ENCODE data around the gene SNRK.

The SNRK gene

DNA sequence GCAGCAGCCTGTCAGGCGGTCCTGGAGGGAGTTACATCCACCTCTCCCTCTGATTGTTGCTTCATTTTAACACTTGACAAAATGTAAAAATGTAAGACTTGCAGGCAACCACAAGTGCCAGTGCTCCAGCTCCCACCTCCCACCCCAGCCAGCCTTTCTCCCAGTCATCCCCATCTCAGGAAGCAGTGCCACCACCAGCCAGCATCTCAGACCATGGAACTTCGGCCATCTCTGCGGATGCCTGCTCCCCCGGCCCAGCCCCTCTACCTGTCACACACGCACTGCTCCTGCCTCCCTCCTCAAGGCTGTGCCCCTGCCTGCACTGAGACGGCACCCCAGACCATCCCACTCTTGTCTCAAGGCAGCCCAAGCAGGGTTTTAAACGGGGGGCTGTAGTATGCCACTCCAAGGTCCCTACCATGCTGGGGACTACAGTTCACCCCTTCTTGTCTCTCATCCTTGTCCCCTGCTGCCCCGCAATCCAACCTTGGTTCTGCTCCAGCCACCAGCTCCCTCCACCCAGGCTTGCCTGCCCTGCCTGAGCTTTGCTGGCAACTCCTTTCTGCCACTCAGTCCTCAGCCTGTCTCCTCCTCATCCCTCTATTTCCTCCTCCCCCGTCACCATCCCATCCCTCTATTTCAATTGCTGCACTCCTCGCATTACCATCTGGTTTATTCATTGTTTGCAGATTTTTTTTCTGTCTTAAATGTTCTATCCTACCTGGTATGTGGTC is 85.8 kb downstream of the SNRK start:
- DNase-seq: no peak

DNA sequence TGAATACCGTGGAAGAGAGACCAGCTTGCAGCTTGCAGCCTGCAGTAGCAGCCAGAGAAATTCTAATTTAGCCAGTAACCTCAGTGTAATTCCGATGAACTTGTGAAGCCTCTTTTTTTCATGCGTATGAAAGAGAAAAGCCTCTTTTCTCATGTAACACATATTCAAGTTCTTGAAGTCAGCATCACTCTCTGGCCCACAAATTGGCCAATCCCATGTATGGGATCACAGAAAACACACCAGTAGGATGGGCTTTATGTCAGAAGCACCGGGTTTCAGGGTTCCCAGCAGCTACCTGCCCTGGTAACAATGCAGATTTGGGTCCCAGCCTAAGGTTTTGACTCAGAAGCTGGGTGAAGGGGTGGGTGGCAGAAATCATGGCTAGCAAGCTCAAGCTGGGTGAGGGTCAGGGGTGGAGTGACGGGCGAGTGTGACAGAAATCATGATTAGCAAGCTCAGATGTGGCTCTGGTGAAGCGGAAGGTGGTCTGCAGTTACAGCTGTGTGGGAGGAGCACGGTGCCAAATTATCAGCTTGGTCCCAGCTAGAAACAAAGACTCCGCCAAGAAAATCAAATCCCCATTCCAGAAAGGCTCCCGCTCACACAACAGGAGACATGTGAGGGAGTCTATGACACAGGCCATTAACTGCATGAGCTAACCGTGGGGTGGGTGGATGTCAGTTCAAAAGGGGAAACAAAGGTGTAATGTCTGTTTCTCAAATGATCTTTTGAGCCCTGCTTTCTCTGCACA is 86.6 kb downstream of the SNRK start:
- no peak for DNase-seq

DNA sequence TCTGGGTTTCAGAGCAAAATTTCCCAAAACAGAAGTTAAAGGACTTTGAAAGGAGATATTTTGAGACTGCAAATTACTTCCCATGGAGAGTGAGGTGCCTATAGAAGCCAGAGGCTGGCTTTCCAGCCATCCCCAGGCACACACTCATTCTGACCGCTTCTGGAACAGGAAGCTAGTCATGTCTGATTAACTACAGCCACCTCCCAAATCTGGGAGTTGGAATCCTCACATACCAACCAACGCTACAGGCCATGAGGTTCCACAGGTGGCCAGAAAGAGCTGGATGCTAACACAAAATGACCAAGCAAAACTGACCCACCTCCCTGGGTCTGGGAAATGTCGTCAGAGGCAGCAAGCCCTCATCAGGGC is 87.2 kb downstream of the SNRK start:
- DNase-seq: peak; percentile 9

DNA sequence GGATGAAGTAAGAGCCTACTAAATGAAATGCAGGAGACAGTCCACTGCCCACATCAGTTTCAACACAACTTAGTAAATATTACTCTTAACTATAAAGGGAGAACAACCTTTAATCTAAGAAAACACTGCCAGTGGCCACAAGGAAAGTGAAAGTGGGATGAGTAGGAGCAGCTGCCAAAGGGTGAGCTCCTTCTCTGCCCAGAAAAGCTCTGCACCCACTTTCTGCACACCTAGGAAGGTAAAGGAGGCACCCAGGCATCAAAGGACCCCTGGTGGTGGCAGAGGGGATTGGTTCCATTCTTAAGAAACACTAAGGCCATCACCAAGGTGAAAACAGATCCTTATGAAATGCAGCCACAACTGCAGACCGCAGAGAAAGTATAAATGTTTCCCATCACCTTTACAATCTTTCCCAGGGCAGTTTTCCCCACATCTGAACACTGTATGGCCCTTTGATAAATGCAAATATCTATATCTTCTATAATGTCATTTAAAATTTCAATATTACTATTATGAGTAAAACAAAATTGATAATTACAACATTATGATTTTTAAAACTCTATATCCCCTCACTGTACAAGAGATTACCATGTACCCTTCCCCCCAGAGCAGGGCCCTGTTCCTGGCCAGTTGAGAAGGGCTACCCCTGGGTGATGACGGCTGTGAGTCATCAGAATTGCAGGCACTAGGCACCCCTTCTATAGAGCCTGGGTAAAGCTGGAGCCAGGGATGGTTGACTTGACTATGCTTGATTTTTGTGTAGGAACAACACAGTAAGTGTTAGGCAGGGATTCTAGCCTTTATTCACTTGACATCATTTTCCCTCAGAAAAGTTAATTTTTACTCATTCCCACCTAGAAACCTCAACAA is 92.0 kb downstream of the SNRK start:
- peak; percentile 53 for DNase-seq

DNA sequence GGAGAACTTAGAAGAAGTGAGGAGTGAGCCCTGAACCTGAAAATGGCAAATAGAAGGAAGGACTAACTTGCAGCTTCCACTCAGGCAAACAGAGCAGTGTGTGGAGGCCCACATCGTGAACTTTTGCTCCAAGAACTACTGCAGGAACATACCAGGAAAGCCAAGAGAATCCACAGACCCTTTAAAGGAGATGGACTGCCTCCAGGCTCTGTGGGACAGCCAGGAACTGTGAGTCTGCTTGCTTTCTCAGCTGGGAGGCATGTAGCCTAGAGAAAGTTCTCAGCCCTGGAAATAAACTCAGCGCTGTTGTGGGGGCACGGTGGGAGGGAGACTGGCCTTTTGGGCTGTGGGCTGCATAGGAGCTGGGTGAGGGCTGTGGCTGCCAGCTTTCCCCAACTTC is 93.0 kb downstream of the SNRK start:
- DNase-seq: peak; percentile 52

DNA sequence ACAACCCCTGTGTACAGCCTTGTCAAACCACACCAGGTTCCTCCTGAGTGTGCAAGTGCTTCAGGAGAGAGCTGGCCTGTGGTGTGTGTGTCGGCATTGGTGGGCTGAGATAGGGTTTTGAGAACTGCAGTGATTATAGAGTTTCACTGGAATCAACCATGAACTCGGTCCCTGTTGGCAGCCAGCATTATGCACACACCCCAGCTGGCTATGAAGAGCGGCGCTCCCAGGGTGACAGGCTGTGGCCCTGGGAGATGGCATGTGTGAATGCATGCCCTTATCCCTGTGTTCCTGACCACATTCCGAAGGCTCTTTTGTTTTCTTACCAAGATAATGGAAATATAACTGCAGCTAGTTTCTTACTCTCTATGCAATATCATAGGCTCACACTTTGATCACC is 101.8 kb downstream of the SNRK start:
- DNase-seq: no peak

DNA sequence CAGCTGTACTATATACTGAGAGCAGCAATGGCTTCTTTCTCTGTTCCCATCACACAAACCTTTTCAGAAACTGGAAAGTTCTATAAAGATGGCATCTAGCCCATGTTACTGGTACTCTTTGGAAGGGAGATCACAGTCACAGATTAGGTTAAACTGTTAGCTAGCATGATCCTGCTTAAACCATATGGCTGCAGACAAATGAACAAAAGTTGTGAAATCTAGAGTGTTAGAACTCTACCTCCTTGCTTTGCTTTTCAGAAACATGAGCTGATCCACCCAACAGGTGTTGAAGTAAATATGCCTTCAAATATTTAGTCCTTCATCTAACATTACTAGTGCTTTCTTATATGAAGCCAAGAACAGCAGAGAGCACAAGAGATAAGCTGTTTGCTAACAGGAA is 102.6 kb downstream of the SNRK start:
- no peak for DNase-seq

DNA sequence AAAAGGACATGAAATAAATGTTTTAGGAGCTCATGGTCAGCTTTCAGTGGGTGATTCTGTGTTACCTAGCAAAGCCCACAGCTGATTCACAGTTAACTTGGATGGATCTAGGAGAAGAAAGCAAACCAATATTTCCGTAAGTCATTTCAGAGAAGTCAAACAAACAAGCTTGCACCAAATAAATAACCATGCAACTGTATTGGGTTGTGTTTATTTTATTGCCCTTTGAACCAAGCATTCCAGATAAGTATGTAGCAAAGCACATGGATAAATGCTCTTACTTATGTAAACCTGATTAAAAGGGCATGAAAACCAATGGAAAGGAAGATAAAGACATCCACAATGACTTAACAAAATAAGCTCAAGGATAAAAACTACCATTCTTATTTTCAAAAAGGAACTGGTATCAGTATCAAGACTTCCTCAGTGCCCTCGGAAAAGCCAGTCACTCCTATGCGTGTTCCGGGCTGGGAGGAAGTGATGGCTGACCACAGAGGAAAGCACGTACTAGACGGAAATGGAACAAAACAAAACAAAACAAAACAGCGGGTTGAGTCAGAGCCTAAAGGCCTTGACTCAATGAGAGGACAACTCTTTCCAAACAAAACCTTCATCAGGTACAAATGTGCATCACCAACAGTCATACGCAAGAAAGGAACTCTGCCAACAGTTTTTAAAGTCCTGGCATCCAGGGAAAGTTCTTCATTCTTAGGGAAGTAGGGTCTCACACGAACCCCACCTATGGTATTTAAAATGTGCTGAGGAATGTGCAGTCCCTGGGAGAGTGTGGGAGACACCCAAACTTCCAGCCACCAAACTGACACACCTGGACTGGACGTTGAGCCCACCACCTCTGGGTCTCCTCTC is 103.3 kb downstream of the SNRK start:
- peak; percentile 50 for DNase-seq

DNA sequence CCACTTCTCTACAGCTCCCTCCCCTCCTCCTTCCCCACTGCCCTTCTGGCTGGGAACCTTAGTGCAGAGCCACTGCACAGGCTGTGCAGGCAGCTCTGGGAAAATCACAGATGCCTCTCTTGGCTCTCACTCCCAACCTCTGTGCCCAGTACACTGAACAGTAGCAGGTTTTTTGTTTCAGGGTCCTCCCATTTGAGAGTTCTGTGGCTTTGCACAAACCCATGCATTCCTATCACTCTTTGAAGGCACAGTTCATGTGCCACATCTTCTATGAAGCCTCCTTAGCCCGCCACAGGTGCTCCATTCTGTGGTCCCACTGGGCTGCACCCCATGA is 103.9 kb downstream of the SNRK start:
- no peak for DNase-seq

DNA sequence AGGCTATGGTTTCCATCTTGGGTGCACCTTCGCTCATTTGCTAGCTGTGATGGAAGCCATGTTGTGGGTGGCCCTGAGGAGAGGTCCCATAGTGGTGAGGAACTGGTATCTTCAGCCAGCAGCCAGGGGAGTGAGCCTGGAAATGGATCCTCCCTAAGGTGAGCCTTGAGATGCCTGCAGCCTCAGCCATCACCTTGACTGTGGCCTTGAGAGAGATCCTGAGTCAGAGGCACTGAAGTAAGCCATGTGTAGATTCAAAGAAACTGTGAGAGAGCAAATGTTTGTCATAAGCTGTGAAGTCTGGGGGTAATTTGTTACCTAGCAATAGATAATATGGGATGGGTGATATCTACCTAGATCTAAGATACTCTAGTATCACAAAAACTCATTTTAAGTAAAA is 105.3 kb downstream of the SNRK start:
- DNase-seq: no peak

DNA sequence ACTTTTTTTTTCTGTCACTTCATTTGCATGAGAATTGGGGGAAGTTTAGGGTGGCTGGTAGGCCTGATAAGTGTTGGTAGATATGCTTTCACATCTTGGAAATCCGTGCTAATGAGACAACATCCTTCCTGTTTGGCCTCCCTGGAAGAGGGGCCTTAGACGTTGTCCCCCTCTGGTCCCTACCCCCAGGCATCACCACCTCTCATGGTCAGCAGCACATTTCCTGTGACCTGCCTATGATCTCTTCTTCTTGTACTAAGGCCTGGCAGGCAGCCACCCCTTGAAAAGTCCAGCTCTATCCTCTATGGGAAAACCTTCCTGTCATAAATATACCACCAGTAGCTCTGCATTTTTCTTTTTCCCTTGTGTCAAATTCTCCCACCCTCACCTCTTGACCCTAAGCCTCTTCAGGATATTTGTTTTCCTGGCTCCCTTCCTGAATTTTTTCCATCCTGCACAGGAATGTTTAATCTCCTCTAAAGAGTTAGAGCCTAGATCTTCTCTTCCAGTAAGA is 107.8 kb downstream of the SNRK start:
- DNase-seq: peak; percentile 37

DNA sequence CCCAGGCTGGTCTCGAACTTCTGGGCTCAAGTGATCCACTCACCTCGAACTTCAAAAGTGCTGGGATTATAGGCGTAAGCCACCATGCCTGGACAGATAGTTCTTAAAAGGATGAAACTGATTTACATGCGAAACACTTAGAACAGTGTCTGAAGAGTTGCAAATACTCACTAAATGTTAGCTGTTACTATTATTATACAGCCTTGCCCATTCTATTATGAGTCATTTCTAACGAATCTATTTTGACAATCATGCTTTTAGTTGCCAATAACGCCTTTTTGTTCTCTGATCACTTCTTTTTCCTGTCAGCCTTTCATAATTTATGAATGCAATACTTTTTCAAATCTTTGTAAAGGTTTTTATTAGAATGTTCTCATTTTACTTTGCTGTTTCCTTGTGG is 112.7 kb downstream of the SNRK start:
- DNase-seq: no peak

DNA sequence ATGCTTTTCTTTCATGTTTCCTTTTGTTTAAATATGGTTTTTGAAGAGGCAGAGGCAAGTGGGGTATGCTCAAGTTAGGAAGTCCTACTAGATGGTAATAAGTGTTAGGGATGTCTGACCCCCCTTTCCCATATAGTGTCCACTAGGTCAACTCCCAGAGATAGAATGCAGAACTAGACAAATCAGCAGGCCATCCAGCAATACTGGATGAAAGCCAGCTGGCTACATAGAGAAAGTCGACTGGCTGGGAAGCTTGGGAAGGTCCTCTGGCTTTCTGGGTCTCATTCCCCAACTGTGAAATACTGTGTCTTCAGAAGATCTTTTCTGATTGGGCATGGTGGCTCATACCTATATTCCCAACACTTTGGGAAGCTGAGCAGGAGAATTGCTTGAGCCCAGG is 113.8 kb downstream of the SNRK start:
- DNase-seq: no peak
